ENCODE results near the gene ZCCHC14. TPM values are rescaled to one million over a fixed set of nuclear protein-coding genes. Genes with fewer than 3 reads are reported as not detected.

Gene ZCCHC14
- polyA plus RNA-seq, 1 experiment: 2.7 TPM

GRCh38 chr16:87470332-87470731 is 22.5 kb downstream of the ZCCHC14 start:
- no peaks in the 10 kb centered on the region; the same call in 1 of the 2 replicates for H3K36me3 ChIP-seq (ENCODE audit: control insufficient read depth, insufficient read depth, low read length)
- H3K4me3 ChIP-seq (ENCODE audit: low read depth, low read length): no peak overlapping the region
- no peaks in the 10 kb centered on the region for H3K27me3 ChIP-seq (ENCODE audit: control insufficient read depth, insufficient read depth, low read length)
- DNase-seq (ENCODE audit: low read depth): no peak
- TF ChIP-seq CTCF (IDR thresholded peaks at IDR 0.05; ENCODE audit: insufficient read depth, low read depth, low read length): no peak
- CTCF ChIA-PET: no interaction called here
- POLR2A ChIA-PET: no interaction called here

DNA sequence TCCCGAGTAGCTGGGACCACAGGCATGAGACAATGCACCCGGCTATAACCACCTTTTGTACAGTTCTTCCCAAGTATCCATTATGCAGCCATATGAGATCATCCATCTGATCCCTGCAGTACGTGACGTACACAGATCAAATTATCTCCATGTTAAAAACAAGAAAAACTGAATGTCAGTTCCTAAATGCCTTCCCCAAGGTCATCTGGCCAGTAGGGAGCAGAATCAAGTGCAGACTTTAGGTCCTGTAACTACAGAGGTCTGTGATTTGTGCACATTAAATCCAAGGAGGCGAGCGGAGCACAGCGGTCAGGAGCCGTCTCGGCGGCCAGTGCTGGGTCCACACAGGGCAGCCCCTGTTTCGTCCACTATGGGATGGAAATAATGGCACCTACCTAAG is 23.7 kb downstream of the ZCCHC14 start:
- CTCF ChIA-PET: no interaction called here
- TF ChIP-seq CTCF (IDR thresholded peaks at IDR 0.05; ENCODE audit: insufficient read depth, low read depth, low read length): no peak

DNA sequence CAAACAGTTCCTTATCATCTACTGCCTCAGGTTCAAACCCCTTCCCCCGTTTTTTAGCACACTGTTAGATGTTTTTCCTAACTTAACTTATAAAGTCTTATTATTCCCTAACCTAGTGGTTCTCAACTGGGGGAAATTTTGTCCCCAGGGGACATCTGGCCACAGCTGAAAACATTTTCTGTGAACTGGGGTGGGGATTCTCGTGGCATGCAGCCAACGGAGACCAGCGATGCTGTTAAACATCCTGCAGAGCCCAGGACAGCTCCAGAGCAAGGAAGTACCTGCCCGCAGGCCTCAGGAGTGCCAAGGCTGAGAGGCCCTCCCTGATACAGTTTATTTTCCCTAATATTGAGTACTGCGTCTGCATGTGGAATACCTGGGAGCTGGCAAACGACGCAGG is 24.3 kb downstream of the ZCCHC14 start:
- H3K4me3 ChIP-seq (ENCODE audit: low read depth, low read length): no peak overlapping the region
- ChIA-PET CTCF (no interaction called here), POLR2A (no interaction called here)
- DNase-seq (ENCODE audit: low read depth): no peak
- H3K36me3 ChIP-seq (ENCODE audit: control insufficient read depth, insufficient read depth, low read length): no peaks in the 10 kb centered on the region
- TF ChIP-seq CTCF (IDR thresholded peaks at IDR 0.05; ENCODE audit: insufficient read depth, low read depth, low read length): no peak
- H3K27me3 ChIP-seq (ENCODE audit: control insufficient read depth, insufficient read depth, low read length): no peaks in the 10 kb centered on the region

More for the DNA sequence above, 23.7 kb downstream of the ZCCHC14 start:
- POLR2A ChIA-PET: no interaction called here
- H3K36me3 ChIP-seq (ENCODE audit: control insufficient read depth, insufficient read depth, low read length): no peaks in the 10 kb centered on the region
- no peak overlapping the region for H3K4me3 ChIP-seq (ENCODE audit: low read depth, low read length)
- no peak for DNase-seq (ENCODE audit: low read depth)
- H3K27me3 ChIP-seq (ENCODE audit: control insufficient read depth, insufficient read depth, low read length): no peaks in the 10 kb centered on the region

- no peaks in the 10 kb centered on the region for H3K36me3 ChIP-seq (ENCODE audit: control insufficient read depth, insufficient read depth, low read length)
- no peak for TF ChIP-seq CTCF (IDR thresholded peaks at IDR 0.05; ENCODE audit: insufficient read depth, low read depth, low read length)
- no peak for DNase-seq (ENCODE audit: low read depth)
- H3K27me3 ChIP-seq (ENCODE audit: control insufficient read depth, insufficient read depth, low read length): no peaks in the 10 kb centered on the region
- CTCF ChIA-PET: no interaction called here
- no peak overlapping the region for H3K4me3 ChIP-seq (ENCODE audit: low read depth, low read length)
- POLR2A ChIA-PET: no interaction called here
These were observed 25.8 kb downstream of the ZCCHC14 start for GRCh38 chr16:87466975-87467501.

DNA sequence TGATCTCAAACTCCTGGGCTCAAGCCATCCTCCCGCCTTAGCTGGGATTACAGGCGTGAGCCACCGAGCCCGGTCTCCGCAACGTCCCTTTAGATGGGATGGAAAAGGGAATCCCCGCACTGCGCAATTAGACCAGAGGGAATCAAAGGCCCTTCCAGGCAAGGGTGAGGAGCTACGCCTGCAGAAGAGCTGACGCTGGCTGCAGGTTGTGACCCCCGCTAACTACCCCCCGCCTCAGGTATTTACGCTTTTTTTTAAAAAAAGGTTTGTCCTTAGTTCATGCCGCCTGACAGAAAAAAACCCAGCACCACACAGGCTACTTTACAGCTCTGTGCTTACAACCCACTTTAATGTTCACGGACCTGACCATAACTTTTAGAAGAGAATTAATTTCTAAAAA is 26.9 kb downstream of the ZCCHC14 start:
- ChIA-PET CTCF (interaction anchor here (0.6 to 1.5 kb wide), 4 partner anchors 23 to 105 kb away, joined by 3 to 6 read pairs (median 4); no protein-coding TSS in a partner anchor), POLR2A (interaction anchor here (1.0 kb wide), 1 partner anchor 300 kb away, joined by 3 read pairs; the partner anchor contains the start of gene KLHDC4)
- no peak for TF ChIP-seq CTCF (IDR thresholded peaks at IDR 0.05; ENCODE audit: insufficient read depth, low read depth, low read length)

More for the DNA sequence above, 26.9 kb downstream of the ZCCHC14 start:
- Histone ChIP-seq H3K4me3 (ENCODE audit: low read depth, low read length) (no peak overlapping the region), H3K36me3 (ENCODE audit: control insufficient read depth, insufficient read depth, low read length) (no peaks in the 10 kb centered on the region), H3K27me3 (ENCODE audit: control insufficient read depth, insufficient read depth, low read length) (no peaks in the 10 kb centered on the region)
- DNase-seq (ENCODE audit: low read depth): no peak

Measured in BJ (cell line).